Tongue (tissue), 3 donors: ENCODE data around the gene PRX. TPM values are rescaled to one million over a fixed set of nuclear protein-coding genes. Genes with fewer than 3 reads are reported as not detected.

Experiments used
- DNase-seq: peaks from one replicate; pipeline ENCODE4 v3.0.0-alpha.2; 2015
- small RNA-seq: library from RNA; depleted of rRNA; stranded (forward); fragments of <200 nt; gene quantifications from one replicate; pipeline ENCODE3, GENCODE V24; 2014; ENCODE audit warnings: low replicate concordance
- total RNA-seq: library from RNA; depleted of rRNA; stranded (reverse); fragments of >200 nt; gene quantifications from one replicate; pipeline ENCODE4 v1.2.3, GENCODE V29; 2014

The PRX gene
- total RNA-seq, 1 donor from 2014 or later, result 32.0 TPM

GRCh38 chr19:40365010-40365409 is 48.2 kb downstream of the PRX start:
- no peak for DNase-seq

GRCh38 chr19:40363069-40363468 is 50.1 kb downstream of the PRX start:
- DNase-seq, result no peak

- no peak for DNase-seq
These were observed 51.0 kb downstream of the PRX start for GRCh38 chr19:40362160-40362559.

- DNase-seq, result no peak
These were observed 52.4 kb downstream of the PRX start for GRCh38 chr19:40360708-40361241.

GRCh38 chr19:40360020-40360707 is 53.0 kb downstream of the PRX start:
- DNase-seq, result no peak

- no peak for DNase-seq
These were observed 54.4 kb downstream of the PRX start for GRCh38 chr19:40358773-40359172.

GRCh38 chr19:40357640-40358039 is 55.5 kb downstream of the PRX start:
- no peak for DNase-seq

GRCh38 chr19:40356681-40357595 is 56.2 kb downstream of the PRX start:
- DNase-seq, result no peak

GRCh38 chr19:40355975-40356680 is 57.0 kb downstream of the PRX start:
- no peak for DNase-seq

- peak; percentile 48 for DNase-seq
These were observed 64.1 kb downstream of the PRX start for GRCh38 chr19:40348961-40349507.

GRCh38 chr19:40348125-40348913 is 64.9 kb downstream of the PRX start, which contains the start of the genes C19orf47 and PLD3:
TSS of gene C19orf47 (minus strand) at chr19:40348397. CDS start at chr19:40341857, 6,540 bp downstream.
TSS of gene PLD3 (plus strand) at chr19:40348695. CDS start at chr19:40366484, 17,789 bp downstream.
- DNase-seq, result peak; percentile 100

- DNase-seq, result no peak
These were observed 68.8 kb downstream of the PRX start for GRCh38 chr19:40344422-40344821.

Small RNAs within 50 kb of the gene (small RNA-seq; reads per million reads assigned to genes)
- not detected for gene MIR6796
- not detected for gene RF00017

Other genes with a start within 250 kb of the PRX start
- 5.1 TPM for gene MAP3K10, start 222.0 kb downstream of the PRX start, total RNA-seq
- not detected for gene TTC9B, start 195.0 kb downstream of the PRX start, total RNA-seq
- not detected for gene CCNP, start 186.7 kb downstream of the PRX start, total RNA-seq
- gene AKT2, start 128.0 kb downstream of the PRX start, total RNA-seq, result 142 TPM
- gene C19orf47, start 65.0 kb downstream of the PRX start, total RNA-seq, result 25.6 TPM
- gene PLD3, start 64.7 kb downstream of the PRX start, total RNA-seq, result 295 TPM
- gene HIPK4, start 23.2 kb downstream of the PRX start, total RNA-seq, result not detected
- gene SERTAD1, start 12.6 kb upstream of the PRX start, total RNA-seq, result 12.9 TPM
- gene SERTAD3, start 31.0 kb upstream of the PRX start, total RNA-seq, result 42.3 TPM
- 57.4 TPM for gene BLVRB, start 52.4 kb upstream of the PRX start, total RNA-seq
- 0.92 TPM for gene SPTBN4, start 53.6 kb upstream of the PRX start, total RNA-seq
- 8.8 TPM for gene SHKBP1, start 163.5 kb upstream of the PRX start, total RNA-seq
- 275 TPM for gene LTBP4, start 188.0 kb upstream of the PRX start, total RNA-seq